GM12878 (cell line): ENCODE results near the gene SLC12A3. TPM values are rescaled to one million over a fixed set of nuclear protein-coding genes. Genes with fewer than 3 reads are reported as not detected.

Source experiments
- ATAC-seq: fragments of 200-7000 bp; cut with Tn5 transposase; 3 replicates; pipeline ENCODE4 v1.9.1; 2020; ENCODE audit warnings: mild to moderate bottlenecking, moderate library complexity
- BruUV-seq: library from RNA; stranded (reverse); fragments of 400-500 nt; replicated peaks from 2 replicates; lab custom pipeline; 2021; lab: Mats Ljungman, UMichigan
- CTCF ChIA-PET: fragments of 300-600 bp; sonication (Branson Sonifier 250); formaldehyde crosslinking; extraction: SDS; loops from one replicate; lab custom pipeline; 2021; ENCODE audit warnings: inconsistent platforms; lab: Yijun Ruan, JAX
- POLR2A ChIA-PET: fragments of 350-600 bp; formaldehyde crosslinking; extraction: SDS; loops from one replicate; lab custom pipeline; 2021; ENCODE audit warnings: inconsistent platforms; lab: Charles Lee
- RAD21 ChIA-PET: fragments of 300-600 bp; sonication (Branson Sonifier 250); formaldehyde crosslinking; loops from one replicate; lab custom pipeline; 2023; ENCODE audit warnings: antibody characterized with exemption; ENCODE audit not compliant: unreplicated experiment; lab: Charles Lee
- SMC1A ChIA-PET: fragments of 300-600 bp; sonication (Branson Sonifier 250); formaldehyde crosslinking; loops from one replicate; lab custom pipeline; 2023; ENCODE audit not compliant: unreplicated experiment, uncharacterized antibody; lab: Charles Lee
- DNase-seq: peaks from one replicate; pipeline ENCODE4 v3.0.0-alpha.2; 2011; ENCODE audit warnings: low read depth, low spot score
- FAIRE-seq: peaks from 3 replicates; lab custom pipeline; 2011; peaks lifted over from hg19 to GRCh38; lab: Jason Lieb, UNC
- H2AFZ ChIP-seq: 2 replicates; pipeline ENCODE4 v1.6.0; 2011; ENCODE audit warnings: low read depth, low read length, control low read depth; ENCODE audit not compliant: control insufficient read depth
- H3K27ac ChIP-seq: 2 replicates; pipeline ENCODE4 v1.5.1; 2011; ENCODE audit warnings: control low read depth; ENCODE audit not compliant: control insufficient read depth, insufficient read depth
- H3K27me3 ChIP-seq, 2 experiments: replicated peaks in 1 of 2; 2 replicates each; pipeline versions ENCODE4 v1.6.0 to v1.6.1; 2011; ENCODE audit warnings: low read length in 1 of 2; ENCODE audit not compliant: control insufficient read depth in 2 of 2, insufficient read depth in 2 of 2
- H3K36me3 ChIP-seq, 2 experiments: 2 replicates each; pipeline ENCODE4 v1.5.1; 2011; ENCODE audit warnings: low read length in 1 of 2; ENCODE audit not compliant: control insufficient read depth in 2 of 2, insufficient read depth in 2 of 2
- H3K4me1 ChIP-seq: 2 replicates; pipeline ENCODE4 v1.6.1; 2011; ENCODE audit warnings: mild to moderate bottlenecking, low read length, moderate library complexity, mixed read lengths; ENCODE audit not compliant: control insufficient read depth, insufficient read depth
- H3K4me2 ChIP-seq: 2 replicates; pipeline ENCODE4 v1.6.0; 2011; ENCODE audit warnings: control low read depth; ENCODE audit not compliant: control insufficient read depth, insufficient read depth
- H3K4me3 ChIP-seq: fragments of 200-600 bp; sonication (generic); 2 replicates; pipeline ENCODE4 v1.5.1; 2016
- H3K79me2 ChIP-seq: 2 replicates; pipeline ENCODE4 v1.6.0; 2011; ENCODE audit warnings: low read length; ENCODE audit not compliant: control insufficient read depth, insufficient read depth
- H3K9ac ChIP-seq: 2 replicates; pipeline ENCODE4 v1.8.0; 2011; ENCODE audit warnings: low read length, control low read depth, mixed read lengths; ENCODE audit not compliant: control insufficient read depth, insufficient read depth
- H3K9me3 ChIP-seq: replicated peaks from 3 replicates; pipeline ENCODE4 v1.5.1; 2011; ENCODE audit warnings: mild to moderate bottlenecking, low read length; ENCODE audit not compliant: control insufficient read depth, insufficient read depth
- H4K20me1 ChIP-seq: 2 replicates; pipeline ENCODE4 v1.6.0; 2011; ENCODE audit not compliant: control insufficient read depth, insufficient read depth
- BCL3 ChIP-seq: IDR thresholded peaks from 2 replicates; pipeline ENCODE4 v1.6.1; 2011; ENCODE audit warnings: borderline replicate concordance, low read depth, mild to moderate bottlenecking, moderate library complexity, low read length; ENCODE audit not compliant: insufficient read depth, poor library complexity, severe bottlenecking
- BCLAF1 ChIP-seq: fragments of 450-650 bp; IDR thresholded peaks from 2 replicates; pipeline ENCODE4 v1.6.1; 2017; ENCODE audit warnings: antibody characterized with exemption, mild to moderate bottlenecking, moderate library complexity
- CHD4 ChIP-seq: fragments of 200-600 bp; sonication (generic); IDR thresholded peaks from 2 replicates; pipeline ENCODE4 v1.6.1; 2016; ENCODE audit warnings: mild to moderate bottlenecking
- FOXK2 ChIP-seq: fragments of 450-650 bp; IDR thresholded peaks from 2 replicates; pipeline ENCODE4 v1.6.1; 2017; ENCODE audit warnings: mild to moderate bottlenecking, moderate library complexity
- HDAC6 ChIP-seq: fragments of 200-600 bp; sonication (generic); IDR thresholded peaks from one replicate; pipeline ENCODE4 v1.8.0; 2017; ENCODE audit warnings: antibody characterized with exemption; ENCODE audit not compliant: unreplicated experiment
- POLR2AphosphoS5 ChIP-seq: IDR thresholded peaks from 2 replicates; pipeline ENCODE4 v1.6.1; 2011; ENCODE audit warnings: mild to moderate bottlenecking, low read length, inconsistent platforms
- RAD21 ChIP-seq: IDR thresholded peaks from 2 replicates; pipeline ENCODE4 v1.6.1; 2011; ENCODE audit warnings: mild to moderate bottlenecking, low read depth, low read length, moderate library complexity; ENCODE audit not compliant: insufficient read depth
- SIN3A ChIP-seq: IDR thresholded peaks from 2 replicates; pipeline ENCODE4 v1.6.1; 2012; ENCODE audit warnings: low read depth, low read length, improper control_type of control experiment
- SKIL ChIP-seq: fragments of 450-650 bp; IDR thresholded peaks from 2 replicates; pipeline ENCODE4 v1.6.1; 2017; ENCODE audit warnings: mild to moderate bottlenecking, low read depth, inconsistent platforms; ENCODE audit not compliant: poor library complexity, severe bottlenecking
- SMAD1 ChIP-seq: fragments of 450-650 bp; IDR thresholded peaks from 2 replicates; pipeline ENCODE4 v1.6.1; 2018; ENCODE audit warnings: mild to moderate bottlenecking, low read depth; ENCODE audit not compliant: partially characterized antibody
- SUPT20H ChIP-seq: IDR thresholded peaks from 2 replicates; pipeline ENCODE4 v1.6.1; 2011; ENCODE audit warnings: low read depth, mild to moderate bottlenecking, low read length, moderate library complexity, borderline replicate concordance; ENCODE audit not compliant: control insufficient read depth
- ZBTB4 ChIP-seq: fragments of 450-650 bp; formaldehyde crosslinking; IDR thresholded peaks from 2 replicates; pipeline ENCODE4 v1.4.0; 2022; ENCODE audit warnings: mild to moderate bottlenecking, moderate library complexity
- WGBS: methylation state at CpG from one replicate; pipeline ENCODE4 v1.1.6; 2016; ENCODE audit warnings: low lambda C conversion rate; ENCODE audit not compliant: insufficient replicate concordance, insufficient coverage; ENCODE audit errors: missing lambda C conversion rate; 5-methylcytosine and 5-hydroxymethylcytosine counted together
- in situ Hi-C: fragments of 300-500 bp; cut with MboI; formaldehyde crosslinking; loops from 9 replicates; pipeline ENCODE4 v1.14.3; 2018; ENCODE audit warnings: mixed read lengths
- intact Hi-C: fragments of 100-400 bp; cut with micrococcal nuclease; formaldehyde crosslinking; loops from one replicate; pipeline ENCODE4 v1.14.2; 2022; ENCODE audit not compliant: unreplicated experiment
- polyA plus RNA-seq, 11 experiments: library from polyadenylated mRNA; depleted of rRNA in 4 of 11; unstranded in 6 of 11; stranded (reverse) in 5 of 11; fragments of >200 nt; fragmentation: Nextera tagmentation in 4 of 11; fragmentation: Illumina TruSeq in 1 of 11; extraction: Ambion mirVana in 4 of 11; extraction: Trizol in 1 of 11; gene quantifications; 1 replicate in 1 of 11; 2 replicates in 10 of 11; pipeline versions ENCODE4 v1.2.1 to v1.2.3, GENCODE V29; 2011 to 2016; ENCODE audit warnings: inconsistent platforms in 2 of 11, missing spikeins in 2 of 11, low read depth in 1 of 11
- total RNA-seq, 4 experiments: library from RNA; depleted of rRNA in 3 of 4; stranded (reverse); fragments of >200 nt in 3 of 4; fragmentation: Illumina TruSeq in 1 of 4; extraction: Trizol in 1 of 4; gene quantifications; 2 replicates each; pipeline versions ENCODE4 v1.2.1 to v1.2.3, GENCODE V29; 2013 to 2021

The SLC12A3 gene
- total and polyA plus RNA-seq, 10 of the 15 experiments (the other 5 are each of a cell fraction or from before 2014, with no cell fraction given), result 0.05 to 6.3 (median 3.1) TPM

- FAIRE-seq (no peak), ATAC-seq (no peak), DNase-seq (no peak)
- no peak overlapping the region for H3K9ac ChIP-seq
- intact Hi-C loops, result no loop called here
- WGBS, result 36% methylated on average over 8 of the region's 8 CpGs
- no peaks in the 10 kb centered on the region for H3K9me3 ChIP-seq
- no TSS peak for BruUV-seq
- H3K4me2 ChIP-seq, result no peak overlapping the region
- no peak overlapping the region for H3K4me3 ChIP-seq
- H3K27ac ChIP-seq, result no peak overlapping the region
- no peak overlapping the region for H2AFZ ChIP-seq
- no peaks in the 10 kb centered on the region for H3K36me3 ChIP-seq
- no peaks in the 10 kb centered on the region for H3K79me2 ChIP-seq
- in situ Hi-C loops, result no loop called here
- H4K20me1 ChIP-seq, result no peaks in the 10 kb centered on the region
- ChIA-PET RAD21 (no interaction called here), CTCF (no interaction called here), SMC1A (no interaction called here), POLR2A (no interaction called here)
- no peaks in the 10 kb centered on the region for H3K27me3 ChIP-seq
- H3K4me1 ChIP-seq, result peaks cover 4% of the 10 kb centered on the region
- no peak; the same call in 1 of the 2 replicates for TF ChIP-seq FOXK2
- no peak for TF ChIP-seq POLR2AphosphoS5
- TF ChIP-seq BCL3, result no peak
- no peak for TF ChIP-seq HDAC6
- no peak for TF ChIP-seq SUPT20H
- no peak for TF ChIP-seq BCLAF1
- no peak for TF ChIP-seq RAD21
- no peak for TF ChIP-seq SMAD1
- no peak for TF ChIP-seq ZBTB4 (CRISPR knock-in tag)
- no peak for TF ChIP-seq SKIL
- TF ChIP-seq SIN3A, result no peak
- no peak for TF ChIP-seq CHD4
Measured at GRCh38 chr16:56878282-56878854, 13.4 kb downstream of the SLC12A3 start.
